ENCODE measurements around the gene PPP6R2. TPM values are rescaled to one million over a fixed set of nuclear protein-coding genes. Genes with fewer than 3 reads are reported as not detected.

The PPP6R2 gene
- total and polyA plus RNA-seq, 8 donors, result 24.4 to 243 (median 62.3) TPM

DNA sequence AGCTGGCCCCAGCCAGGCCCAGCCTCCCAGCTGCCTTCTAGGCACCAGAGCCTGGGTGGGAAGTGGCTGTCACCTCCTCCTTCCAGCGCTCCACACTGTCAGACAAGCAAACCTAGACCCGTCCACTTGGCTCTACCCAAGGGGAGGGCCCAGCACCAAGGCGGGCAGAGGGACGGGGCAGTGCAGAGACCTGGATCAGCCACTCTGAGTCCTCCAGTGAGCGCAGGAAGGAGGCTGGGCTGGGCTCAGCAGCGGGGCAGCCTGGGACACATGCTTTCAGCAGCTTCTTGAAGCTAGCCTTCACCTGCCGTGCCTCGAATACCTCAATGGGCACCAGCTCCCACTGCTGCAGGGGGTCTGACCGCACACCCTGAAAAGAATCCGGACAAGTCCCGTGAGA, 112.9 kb downstream of the PPP6R2 start:
- peaks cover 72 to 98% (median 95%) of the 10 kb centered on the region in 4 donors for H3K36me3 ChIP-seq
- WGBS, 5 donors, result 88 to 98% (median 95%) methylated on average over 4 to 11 of the region's 11 CpGs
- no peak overlapping the region for H3K4me3 ChIP-seq
- no peak overlapping the region for H3K27ac ChIP-seq
- H3K4me1 ChIP-seq, result peaks cover 0 to 5% (median 1%) of the 10 kb centered on the region in 4 donors
- H3K27me3 ChIP-seq, result no peaks in the 10 kb centered on the region
- H3K9me3 ChIP-seq, result no peaks in the 10 kb centered on the region
- DNase-seq, result no peak
- intact Hi-C loops (cut with DNase I; ENCODE audit: low total_unique reads), result no loop called here
- TF ChIP-seq POLR2A (IDR thresholded peaks at IDR 0.05), result no peak

DNA sequence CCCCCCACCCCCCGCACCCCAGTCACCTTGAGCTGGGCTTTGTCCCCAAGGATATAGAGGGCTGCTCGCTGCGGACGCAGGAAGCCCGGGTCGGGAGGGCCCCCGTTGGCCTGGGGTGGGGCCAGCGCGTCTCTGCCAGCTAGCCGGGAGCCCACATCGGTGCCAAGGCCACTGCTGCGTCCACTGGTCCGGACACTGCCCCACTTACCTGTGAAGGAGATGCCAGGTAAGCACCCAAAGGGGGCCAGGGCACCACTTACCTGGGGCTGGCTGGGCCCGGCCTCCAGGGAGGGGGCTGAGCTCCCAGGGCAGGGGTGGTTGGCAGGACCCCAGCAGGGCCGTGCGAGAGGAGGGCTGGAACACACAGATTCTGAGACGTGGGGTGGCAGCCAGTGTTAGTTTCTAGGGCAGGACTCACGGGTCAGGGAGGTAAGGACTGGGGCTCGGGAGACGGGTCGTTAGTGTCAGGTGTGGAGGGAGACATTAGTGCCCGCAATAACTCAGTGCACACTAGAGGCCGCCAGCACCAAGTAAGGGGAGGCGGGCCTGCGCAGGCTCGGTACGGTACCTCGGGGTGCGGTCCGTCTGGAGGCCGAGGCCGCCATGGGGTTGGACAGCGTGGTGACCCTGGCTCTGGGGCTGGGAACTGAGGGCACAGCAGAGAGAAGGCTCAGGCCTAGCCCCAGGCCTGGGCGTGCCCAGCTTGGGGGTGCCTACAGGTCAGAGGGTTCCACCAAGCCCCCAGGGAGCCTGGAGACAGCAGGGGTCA, 113.5 kb downstream of the PPP6R2 start:
- Histone ChIP-seq H3K36me3 (peaks cover 78 to 99% (median 95%) of the 10 kb centered on the region in 4 donors), H3K27me3 (no peaks in the 10 kb centered on the region), H3K4me3 (no peak overlapping the region), H3K9me3 (no peaks in the 10 kb centered on the region), H3K4me1 (peaks cover 0 to 12% (median 4%) of the 10 kb centered on the region in 4 donors), H3K27ac (no peak overlapping the region)
- intact Hi-C loops (cut with DNase I; ENCODE audit: low total_unique reads), result no loop called here
- WGBS, 5 donors, result 76 to 87% (median 86%) methylated on average over 17 to 34 of the region's 34 CpGs
- no peak for DNase-seq
- no peak for TF ChIP-seq POLR2A (IDR thresholded peaks at IDR 0.05)
- no peak for TF ChIP-seq POLR2AphosphoS5 (IDR thresholded peaks at IDR 0.05)
- TF ChIP-seq EP300 (IDR thresholded peaks at IDR 0.05), result no peak
- TF ChIP-seq, protein P1, sequence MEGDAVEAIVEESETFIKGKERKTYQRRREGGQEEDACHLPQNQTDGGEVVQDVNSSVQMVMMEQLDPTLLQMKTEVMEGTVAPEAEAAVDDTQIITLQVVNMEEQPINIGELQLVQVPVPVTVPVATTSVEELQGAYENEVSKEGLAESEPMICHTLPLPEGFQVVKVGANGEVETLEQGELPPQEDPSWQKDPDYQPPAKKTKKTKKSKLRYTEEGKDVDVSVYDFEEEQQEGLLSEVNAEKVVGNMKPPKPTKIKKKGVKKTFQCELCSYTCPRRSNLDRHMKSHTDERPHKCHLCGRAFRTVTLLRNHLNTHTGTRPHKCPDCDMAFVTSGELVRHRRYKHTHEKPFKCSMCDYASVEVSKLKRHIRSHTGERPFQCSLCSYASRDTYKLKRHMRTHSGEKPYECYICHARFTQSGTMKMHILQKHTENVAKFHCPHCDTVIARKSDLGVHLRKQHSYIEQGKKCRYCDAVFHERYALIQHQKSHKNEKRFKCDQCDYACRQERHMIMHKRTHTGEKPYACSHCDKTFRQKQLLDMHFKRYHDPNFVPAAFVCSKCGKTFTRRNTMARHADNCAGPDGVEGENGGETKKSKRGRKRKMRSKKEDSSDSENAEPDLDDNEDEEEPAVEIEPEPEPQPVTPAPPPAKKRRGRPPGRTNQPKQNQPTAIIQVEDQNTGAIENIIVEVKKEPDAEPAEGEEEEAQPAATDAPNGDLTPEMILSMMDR (IDR thresholded peaks at IDR 0.05), result no peak

DNA sequence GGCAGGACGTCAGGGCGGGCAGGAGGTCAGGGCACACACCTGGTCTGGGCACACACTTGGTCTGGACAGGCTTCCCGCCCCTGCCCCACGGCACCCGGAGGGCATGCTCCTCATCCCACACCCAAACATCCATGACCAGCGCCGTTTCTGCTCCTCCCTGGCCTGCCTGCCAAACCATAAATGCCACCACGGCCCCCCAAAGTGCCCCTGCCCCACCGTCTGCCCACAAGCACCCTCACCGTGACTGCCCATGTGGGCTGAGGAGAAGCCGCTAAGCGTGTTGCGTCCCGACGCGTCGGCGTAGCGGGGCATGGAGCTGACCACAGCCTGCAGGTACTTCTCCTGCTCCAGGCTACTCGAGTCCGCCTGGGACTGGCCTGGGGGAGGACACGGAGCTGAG, 115.9 kb downstream of the PPP6R2 start:
- no peak for DNase-seq
- Histone ChIP-seq H3K27me3 (no peaks in the 10 kb centered on the region), H3K9me3 (no peaks in the 10 kb centered on the region), H3K4me3 (no peak overlapping the region), H3K4me1 (peaks cover 0 to 12% (median 4%) of the 10 kb centered on the region in 4 donors), H3K36me3 (peaks cover 97 to 100% (median 100%) of the 10 kb centered on the region in 4 donors), H3K27ac (no peak overlapping the region)
- TF ChIP-seq POLR2A (IDR thresholded peaks at IDR 0.05) (no peak), POLR2AphosphoS5 (IDR thresholded peaks at IDR 0.05) (no peak), EP300 (IDR thresholded peaks at IDR 0.05) (no peak)
- TF ChIP-seq, protein P1 (IDR thresholded peaks at IDR 0.05), result no peak
- intact Hi-C loops (cut with DNase I; ENCODE audit: low total_unique reads), result no loop called here
- 89 to 95% (median 93%) methylated on average over 21 to 22 of the region's 22 CpGs for WGBS, 5 donors

DNA sequence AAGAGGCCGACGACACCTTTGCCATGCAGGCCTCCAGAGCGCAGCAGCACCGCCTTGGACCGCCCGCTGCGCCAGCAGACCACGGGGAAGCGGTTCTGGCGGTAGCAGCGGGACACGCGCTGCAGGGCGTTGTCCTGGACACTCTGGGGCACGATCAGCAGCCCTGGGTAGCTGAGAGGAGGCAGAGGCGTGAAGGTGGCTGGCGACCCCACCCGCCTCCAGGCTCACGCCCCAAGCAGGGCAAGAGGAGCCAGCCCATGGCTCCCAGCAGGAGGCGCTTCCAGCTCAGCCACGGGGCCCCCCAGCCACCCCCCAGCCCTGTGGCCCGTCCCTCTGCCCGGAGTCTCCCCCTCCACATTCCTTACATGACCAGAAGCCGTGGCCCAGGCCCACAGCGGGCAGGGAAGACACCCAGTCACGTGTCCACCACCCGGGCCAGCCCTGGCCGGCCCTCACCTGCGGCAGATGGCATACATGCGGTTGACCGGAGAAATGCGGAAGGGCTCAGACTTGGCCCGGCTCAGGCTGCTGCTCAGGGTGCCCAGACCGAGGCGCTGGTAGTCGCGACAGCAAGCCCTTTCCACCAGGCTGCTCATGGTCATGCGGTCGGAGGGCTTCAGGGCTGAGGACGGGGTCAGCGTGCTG, 116.5 kb downstream of the PPP6R2 start:
- H3K27ac ChIP-seq, result no peak overlapping the region
- H3K36me3 ChIP-seq, result peaks cover 97 to 100% (median 100%) of the 10 kb centered on the region in 4 donors
- no peaks in the 10 kb centered on the region for H3K9me3 ChIP-seq
- no peaks in the 10 kb centered on the region for H3K27me3 ChIP-seq
- no peak for DNase-seq
- WGBS, 5 donors, result 92 to 96% (median 95%) methylated on average over 34 to 41 of the region's 41 CpGs
- TF ChIP-seq POLR2AphosphoS5 (IDR thresholded peaks at IDR 0.05) (no peak), EP300 (IDR thresholded peaks at IDR 0.05) (no peak), POLR2A (IDR thresholded peaks at IDR 0.05) (no peak)
- TF ChIP-seq, protein P1 (IDR thresholded peaks at IDR 0.05), result no peak
- peaks cover 0 to 12% (median 4%) of the 10 kb centered on the region in 4 donors for H3K4me1 ChIP-seq
- intact Hi-C loops (cut with DNase I; ENCODE audit: low total_unique reads), result no loop called here
- no peak overlapping the region for H3K4me3 ChIP-seq
